ENCODE results near the gene C7orf33.

C7orf33 gene

GRCh38 chr7:148630078-148630477 is 39.5 kb downstream of the C7orf33 start:
- no peak for DNase-seq

GRCh38 chr7:148633761-148634160 is 43.2 kb downstream of the C7orf33 start:
- no peak for DNase-seq

- no peak for DNase-seq
Observed at GRCh38 chr7:148637094-148637493, 46.5 kb downstream of the C7orf33 start.

- no peak for DNase-seq
Observed at GRCh38 chr7:148645898-148646297, 55.3 kb downstream of the C7orf33 start.

GRCh38 chr7:148650232-148650858 is 59.8 kb downstream of the C7orf33 start:
- no peak for DNase-seq

- no peak for DNase-seq
Observed at GRCh38 chr7:148652773-148653172, 62.2 kb downstream of the C7orf33 start.

- DNase-seq, result no peak
Observed at GRCh38 chr7:148657929-148658328, 67.4 kb downstream of the C7orf33 start.

GRCh38 chr7:148661471-148661870 is 70.9 kb downstream of the C7orf33 start:
- no peak for DNase-seq

- DNase-seq, result no peak
Observed at GRCh38 chr7:148662646-148663045, 72.1 kb downstream of the C7orf33 start.

GRCh38 chr7:148664324-148664723 is 73.8 kb downstream of the C7orf33 start:
- peak; percentile 5 for DNase-seq

- DNase-seq, result no peak
Observed at GRCh38 chr7:148665221-148665620, 74.7 kb downstream of the C7orf33 start.
